ENCODE data around the gene TAF4.

TAF4 gene

DNA sequence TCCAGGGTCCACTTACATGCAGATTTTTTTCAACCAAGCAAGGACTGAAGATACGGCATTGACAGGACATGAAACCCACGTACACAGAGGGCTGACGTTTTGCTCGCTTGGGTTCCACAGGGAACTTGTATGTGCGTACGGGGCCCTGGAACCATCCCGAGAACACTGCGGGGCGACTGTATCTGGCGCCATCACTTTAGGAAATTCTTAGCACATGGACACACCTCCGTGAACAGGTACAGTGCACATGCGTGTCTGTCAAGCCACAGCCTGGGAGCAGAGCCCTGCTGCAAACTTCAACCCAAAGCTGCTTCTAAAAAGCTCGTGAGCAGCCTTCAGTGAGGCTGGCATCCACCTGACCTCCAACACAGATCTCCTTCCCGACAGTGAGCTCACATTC is 37.3 kb downstream of the TAF4 start:
- ChIA-PET CTCF (interaction anchor here (0.7 to 2.1 kb wide), 2 partner anchors 9 to 14 kb away, joined by 3 to 6 read pairs; no protein-coding TSS in a partner anchor), POLR2A (interaction anchor here (0.6 kb wide), 1 partner anchor 614 kb away, joined by 5 read pairs; the partner anchor contains the start of gene SLCO4A1)
- TF ChIP-seq, protein P1, sequence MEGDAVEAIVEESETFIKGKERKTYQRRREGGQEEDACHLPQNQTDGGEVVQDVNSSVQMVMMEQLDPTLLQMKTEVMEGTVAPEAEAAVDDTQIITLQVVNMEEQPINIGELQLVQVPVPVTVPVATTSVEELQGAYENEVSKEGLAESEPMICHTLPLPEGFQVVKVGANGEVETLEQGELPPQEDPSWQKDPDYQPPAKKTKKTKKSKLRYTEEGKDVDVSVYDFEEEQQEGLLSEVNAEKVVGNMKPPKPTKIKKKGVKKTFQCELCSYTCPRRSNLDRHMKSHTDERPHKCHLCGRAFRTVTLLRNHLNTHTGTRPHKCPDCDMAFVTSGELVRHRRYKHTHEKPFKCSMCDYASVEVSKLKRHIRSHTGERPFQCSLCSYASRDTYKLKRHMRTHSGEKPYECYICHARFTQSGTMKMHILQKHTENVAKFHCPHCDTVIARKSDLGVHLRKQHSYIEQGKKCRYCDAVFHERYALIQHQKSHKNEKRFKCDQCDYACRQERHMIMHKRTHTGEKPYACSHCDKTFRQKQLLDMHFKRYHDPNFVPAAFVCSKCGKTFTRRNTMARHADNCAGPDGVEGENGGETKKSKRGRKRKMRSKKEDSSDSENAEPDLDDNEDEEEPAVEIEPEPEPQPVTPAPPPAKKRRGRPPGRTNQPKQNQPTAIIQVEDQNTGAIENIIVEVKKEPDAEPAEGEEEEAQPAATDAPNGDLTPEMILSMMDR (IDR thresholded peaks at IDR 0.05; ENCODE audit: control extremely low read depth, extremely low read depth, low read depth, missing control alignments): no peak
- DNase-seq (ENCODE audit: extremely low spot score): no peak

- TF ChIP-seq, protein P1 (IDR thresholded peaks at IDR 0.05; ENCODE audit: control extremely low read depth, extremely low read depth, low read depth, missing control alignments): no peak
- ChIA-PET CTCF (interaction anchor here (2.1 kb wide), 1 partner anchor 9 kb away, joined by 6 read pairs; no protein-coding TSS in a partner anchor), POLR2A (no interaction called here)
- no peak for DNase-seq (ENCODE audit: extremely low spot score)
These were observed 37.9 kb downstream of the TAF4 start for GRCh38 chr20:62027698-62028321.

GRCh38 chr20:62027116-62027515 is 38.6 kb downstream of the TAF4 start:
- ChIA-PET POLR2A (no interaction called here), CTCF (interaction anchor here (1.3 to 1.7 kb wide), 4 partner anchors 8 to 130 kb away, joined by 4 to 9 read pairs (median 6); no protein-coding TSS in a partner anchor)
- TF ChIP-seq, protein P1 (IDR thresholded peaks at IDR 0.05; ENCODE audit: control extremely low read depth, extremely low read depth, low read depth, missing control alignments): no peak
- no peak for DNase-seq (ENCODE audit: extremely low spot score)

DNA sequence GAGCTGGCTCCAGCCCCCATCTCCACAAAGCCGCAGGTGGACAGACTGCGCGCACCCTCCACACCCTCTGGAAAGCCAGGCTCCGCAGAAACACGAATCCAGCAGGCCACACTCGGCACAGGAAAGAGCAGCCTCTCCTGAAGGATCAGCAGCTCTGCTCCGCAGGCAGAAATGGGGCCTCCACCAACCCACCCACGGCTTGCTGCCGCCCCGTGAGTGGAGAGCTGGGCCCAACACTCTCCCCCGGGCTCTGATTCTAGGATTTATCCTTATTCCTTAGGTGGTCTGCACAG is 39.2 kb downstream of the TAF4 start:
- ChIA-PET CTCF (interaction anchor here (0.9 to 1.7 kb wide), 6 partner anchors 9 to 130 kb away, joined by 3 to 9 read pairs (median 4); no protein-coding TSS in a partner anchor), POLR2A (no interaction called here)
- TF ChIP-seq, protein P1 (IDR thresholded peaks at IDR 0.05; ENCODE audit: control extremely low read depth, extremely low read depth, low read depth, missing control alignments): no peak
- no peak for DNase-seq (ENCODE audit: extremely low spot score)

DNA sequence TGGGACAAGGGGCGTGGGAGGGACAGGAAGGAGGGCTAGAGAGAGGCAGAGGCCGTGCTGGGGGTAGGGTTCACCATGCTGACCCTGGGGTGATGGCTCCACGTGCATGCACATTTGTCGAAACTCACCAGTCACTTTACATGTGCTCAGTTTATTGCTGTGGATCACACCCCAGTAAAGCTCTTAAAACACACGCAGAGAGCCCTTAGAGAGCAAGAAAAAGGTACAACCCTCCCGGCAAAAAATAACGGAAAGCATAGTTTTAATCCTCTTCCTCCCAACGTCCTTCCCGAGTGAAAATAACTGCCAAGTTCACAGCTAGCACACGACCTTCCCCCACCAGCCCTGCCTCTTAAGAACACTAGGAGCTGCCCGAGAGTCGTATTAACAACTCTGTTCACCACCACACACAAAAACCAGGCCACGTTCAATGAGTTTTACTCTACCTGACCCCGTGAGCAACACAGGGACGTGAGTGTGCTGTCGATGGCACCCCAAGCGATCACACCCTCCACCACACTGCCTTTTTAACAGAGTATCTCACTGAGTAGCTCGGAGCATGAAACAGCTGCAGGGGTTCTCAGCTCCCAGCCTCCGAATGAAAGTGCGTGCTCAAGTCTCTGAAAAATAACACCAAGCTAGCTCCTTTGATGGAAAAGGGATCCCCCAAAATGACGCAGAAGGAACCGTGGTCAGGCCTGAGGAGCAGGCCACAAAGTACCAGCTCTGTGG is 39.7 kb downstream of the TAF4 start:
- TF ChIP-seq, protein P1 (IDR thresholded peaks at IDR 0.05; ENCODE audit: control extremely low read depth, extremely low read depth, low read depth, missing control alignments): peak; percentile 44
- CTCF ChIA-PET: interaction anchor here (0.9 to 1.7 kb wide), 6 partner anchors 9 to 131 kb away, joined by 3 to 9 read pairs (median 4); no protein-coding TSS in a partner anchor
- POLR2A ChIA-PET: no interaction called here
- DNase-seq (ENCODE audit: extremely low spot score): no peak

- POLR2A ChIA-PET: no interaction called here
- CTCF ChIA-PET: interaction anchor here (0.7 to 1.7 kb wide), 3 partner anchors 34 to 113 kb away, joined by 3 to 6 read pairs (median 3); no protein-coding TSS in a partner anchor
- TF ChIP-seq, protein P1 (IDR thresholded peaks at IDR 0.05; ENCODE audit: control extremely low read depth, extremely low read depth, low read depth, missing control alignments): no peak
- no peak for DNase-seq (ENCODE audit: extremely low spot score)
These were observed 40.3 kb downstream of the TAF4 start for GRCh38 chr20:62025394-62025793.
